ENCODE data around the gene CD1C. TPM values are rescaled to one million over a fixed set of nuclear protein-coding genes. Genes with fewer than 3 reads are reported as not detected.
"Not testable (repeated sequence)": the region's sequence is repeated elsewhere in the genome, so short reads cannot be mapped to it uniquely, and the experiment has no call there.

CD1C gene
- total RNA-seq, 2 experiments from 2014 or later: 2.6 to 28.7 TPM

DNA sequence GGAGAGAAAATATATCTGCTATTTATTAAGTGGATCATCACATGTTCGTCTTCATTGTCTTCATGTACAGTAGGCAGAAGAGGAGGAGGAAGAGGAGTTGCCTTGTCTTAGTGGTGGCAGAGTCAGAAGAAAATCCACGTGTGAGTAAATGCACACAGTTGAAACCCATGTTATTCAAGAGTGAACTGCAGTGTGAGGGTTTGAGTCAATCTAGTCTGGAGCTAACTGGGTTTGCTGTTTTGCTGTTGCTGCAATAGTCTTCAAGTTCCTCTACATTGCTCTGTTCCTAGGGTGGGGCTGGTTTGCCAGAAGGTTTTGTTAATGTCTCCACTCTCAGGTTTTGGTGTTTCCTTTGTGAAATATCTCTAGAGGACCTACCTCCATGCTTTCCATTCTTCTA lies 38.6 kb upstream of the CD1C start:
- Histone ChIP-seq H3K36me3 (ENCODE audit: insufficient read depth, low read length) (no peaks in the 10 kb centered on the region), H3K79me2 (ENCODE audit: insufficient read depth, low read depth, low read length) (no peaks in the 10 kb centered on the region), H3K27ac (ENCODE audit: low read depth, low read length, poor library complexity, severe bottlenecking) (no peak overlapping the region), H3K4me1 (ENCODE audit: insufficient read depth, low read length, poor library complexity, severe bottlenecking) (peaks cover 31% of the 10 kb centered on the region), H3K4me2 (ENCODE audit: low read length) (no peak overlapping the region), H3K9me2 (ENCODE audit: insufficient read depth, low read length) (no peaks in the 10 kb centered on the region), H3K4me3 (ENCODE audit: low read depth, low read length, poor library complexity, severe bottlenecking) (no peak overlapping the region), H3K9me3 (ENCODE audit: low read length) (no peaks in the 10 kb centered on the region), H2AFZ (ENCODE audit: low read length) (no peak overlapping the region), H4K20me1 (ENCODE audit: insufficient read depth, low read length) (no peaks in the 10 kb centered on the region)
- intact Hi-C loops (cut with micrococcal nuclease; ENCODE audit: unreplicated experiment): no loop called here
- no peak for TF ChIP-seq EZH2phosphoT487 (IDR thresholded peaks at IDR 0.05; ENCODE audit: borderline replicate concordance, low read depth, low read length)
- TF ChIP-seq, protein P1, sequence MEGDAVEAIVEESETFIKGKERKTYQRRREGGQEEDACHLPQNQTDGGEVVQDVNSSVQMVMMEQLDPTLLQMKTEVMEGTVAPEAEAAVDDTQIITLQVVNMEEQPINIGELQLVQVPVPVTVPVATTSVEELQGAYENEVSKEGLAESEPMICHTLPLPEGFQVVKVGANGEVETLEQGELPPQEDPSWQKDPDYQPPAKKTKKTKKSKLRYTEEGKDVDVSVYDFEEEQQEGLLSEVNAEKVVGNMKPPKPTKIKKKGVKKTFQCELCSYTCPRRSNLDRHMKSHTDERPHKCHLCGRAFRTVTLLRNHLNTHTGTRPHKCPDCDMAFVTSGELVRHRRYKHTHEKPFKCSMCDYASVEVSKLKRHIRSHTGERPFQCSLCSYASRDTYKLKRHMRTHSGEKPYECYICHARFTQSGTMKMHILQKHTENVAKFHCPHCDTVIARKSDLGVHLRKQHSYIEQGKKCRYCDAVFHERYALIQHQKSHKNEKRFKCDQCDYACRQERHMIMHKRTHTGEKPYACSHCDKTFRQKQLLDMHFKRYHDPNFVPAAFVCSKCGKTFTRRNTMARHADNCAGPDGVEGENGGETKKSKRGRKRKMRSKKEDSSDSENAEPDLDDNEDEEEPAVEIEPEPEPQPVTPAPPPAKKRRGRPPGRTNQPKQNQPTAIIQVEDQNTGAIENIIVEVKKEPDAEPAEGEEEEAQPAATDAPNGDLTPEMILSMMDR (conservative IDR thresholded peaks at IDR 0.05; ENCODE audit: low read length): no peak
- no peak for DNase-seq (ENCODE audit: low spot score)
- ChIA-PET CTCF (ENCODE audit: unreplicated experiment) (no interaction called here), POLR2A (interaction anchor here (0.9 kb wide), 1 partner anchor 76 kb away, joined by 3 read pairs; no protein-coding TSS in a partner anchor)
- BruUV-seq (replicated peaks): no TSS peak

- no TSS peak for BruUV-seq (replicated peaks)
- TF ChIP-seq, protein P1 (conservative IDR thresholded peaks at IDR 0.05; ENCODE audit: low read length): no peak
- TF ChIP-seq EZH2phosphoT487 (IDR thresholded peaks at IDR 0.05; ENCODE audit: borderline replicate concordance, low read depth, low read length): no peak
- Histone ChIP-seq H4K20me1 (ENCODE audit: insufficient read depth, low read length) (no peaks in the 10 kb centered on the region), H3K9me2 (ENCODE audit: insufficient read depth, low read length) (no peaks in the 10 kb centered on the region), H3K36me3 (ENCODE audit: insufficient read depth, low read length) (no peaks in the 10 kb centered on the region), H2AFZ (ENCODE audit: low read length) (no peak overlapping the region), H3K27ac (ENCODE audit: low read depth, low read length, poor library complexity, severe bottlenecking) (no peak overlapping the region), H3K9me3 (ENCODE audit: low read length) (no peaks in the 10 kb centered on the region), H3K79me2 (ENCODE audit: insufficient read depth, low read depth, low read length) (no peaks in the 10 kb centered on the region), H3K4me2 (ENCODE audit: low read length) (no peak overlapping the region), H3K4me3 (ENCODE audit: low read depth, low read length, poor library complexity, severe bottlenecking) (no peak overlapping the region), H3K4me1 (ENCODE audit: insufficient read depth, low read length, poor library complexity, severe bottlenecking) (peaks cover 22% of the 10 kb centered on the region)
- ChIA-PET CTCF (ENCODE audit: unreplicated experiment) (interaction anchor here (0.6 kb wide), 1 partner anchor 11 kb away, joined by 3 read pairs; no protein-coding TSS in a partner anchor), POLR2A (interaction anchor here (0.7 kb wide), 1 partner anchor 28 kb away, joined by 3 read pairs; no protein-coding TSS in a partner anchor)
- intact Hi-C loops (cut with micrococcal nuclease; ENCODE audit: unreplicated experiment): no loop called here
- DNase-seq (ENCODE audit: low spot score): no peak
These were observed 34.1 kb upstream of the CD1C start for GRCh38 chr1:158255656-158256055.

DNA sequence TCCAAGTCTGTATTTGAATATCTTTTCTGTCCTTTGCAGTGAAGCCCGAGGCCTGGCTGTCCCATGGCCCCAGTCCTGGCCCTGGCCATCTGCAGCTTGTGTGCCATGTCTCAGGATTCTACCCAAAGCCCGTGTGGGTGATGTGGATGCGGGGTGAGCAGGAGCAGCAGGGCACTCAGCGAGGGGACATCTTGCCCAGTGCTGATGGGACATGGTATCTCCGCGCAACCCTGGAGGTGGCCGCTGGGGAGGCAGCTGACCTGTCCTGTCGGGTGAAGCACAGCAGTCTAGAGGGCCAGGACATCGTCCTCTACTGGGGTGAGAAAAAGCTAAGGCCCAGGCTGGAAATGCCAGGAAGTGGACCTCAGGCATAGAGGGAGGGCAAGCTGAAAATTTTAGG lies 33.0 kb upstream of the CD1C start:
- H4K20me1 ChIP-seq (ENCODE audit: insufficient read depth, low read length); H3K36me3 ChIP-seq (ENCODE audit: insufficient read depth, low read length); CTCF ChIA-PET (ENCODE audit: unreplicated experiment); H3K9me3 ChIP-seq (ENCODE audit: low read length); H3K4me2 ChIP-seq (ENCODE audit: low read length); H3K79me2 ChIP-seq (ENCODE audit: insufficient read depth, low read depth, low read length); intact Hi-C loops (cut with micrococcal nuclease; ENCODE audit: unreplicated experiment); H3K27ac ChIP-seq (ENCODE audit: low read depth, low read length, poor library complexity, severe bottlenecking); BruUV-seq (replicated peaks); H2AFZ ChIP-seq (ENCODE audit: low read length); DNase-seq (ENCODE audit: low spot score); H3K9me2 ChIP-seq (ENCODE audit: insufficient read depth, low read length); H3K4me3 ChIP-seq (ENCODE audit: low read depth, low read length, poor library complexity, severe bottlenecking): not testable (repeated sequence)
- peaks cover 22% of the 10 kb centered on the region for H3K4me1 ChIP-seq (ENCODE audit: insufficient read depth, low read length, poor library complexity, severe bottlenecking)
- POLR2A ChIA-PET: interaction anchor here (0.7 kb wide), 1 partner anchor 17 kb away, joined by 3 read pairs; no protein-coding TSS in a partner anchor
